Brain microvascular endothelial cell (primary cell): Measurements from ENCODE around the gene FARP1.

Experiments
- DNase-seq: peaks from one replicate; pipeline ENCODE4 v3.0.0-alpha.2; 2020
- H3K27ac ChIP-seq: fragments of 250-450 bp; sonication (Bioruptor Pico); 2 replicates; pipeline ENCODE4 v1.5.1; 2020; ENCODE audit warnings: mild to moderate bottlenecking, moderate library complexity
- H3K27me3 ChIP-seq: fragments of 250-450 bp; sonication (Bioruptor Pico); replicated peaks from 2 replicates; pipeline ENCODE4 v1.5.1; 2020; ENCODE audit warnings: mild to moderate bottlenecking
- H3K36me3 ChIP-seq: fragments of 250-450 bp; sonication (Bioruptor Pico); replicated peaks from 2 replicates; pipeline ENCODE4 v1.5.1; 2020; ENCODE audit warnings: mild to moderate bottlenecking
- H3K4me3 ChIP-seq: 2 replicates; pipeline ENCODE4 v1.5.1; 2011; ENCODE audit warnings: low read depth, mild to moderate bottlenecking, control low read depth, low read length, moderate library complexity
- in situ Hi-C: cut with HindIII; loops from 2 replicates; pipeline ENCODE4 v1.10.0; 2017; ENCODE audit warnings: low sequenced_read_pairs, low pct_ligation_motif_present
- TF ChIP-seq, protein P1 (sequence below): IDR thresholded peaks from 2 replicates; pipeline ENCODE4 v1.5.1; 2011; ENCODE audit warnings: low read depth, mild to moderate bottlenecking, moderate library complexity, low read length, control low read depth, inconsistent platforms; ENCODE audit errors: missing control alignments

The FARP1 gene

DNA sequence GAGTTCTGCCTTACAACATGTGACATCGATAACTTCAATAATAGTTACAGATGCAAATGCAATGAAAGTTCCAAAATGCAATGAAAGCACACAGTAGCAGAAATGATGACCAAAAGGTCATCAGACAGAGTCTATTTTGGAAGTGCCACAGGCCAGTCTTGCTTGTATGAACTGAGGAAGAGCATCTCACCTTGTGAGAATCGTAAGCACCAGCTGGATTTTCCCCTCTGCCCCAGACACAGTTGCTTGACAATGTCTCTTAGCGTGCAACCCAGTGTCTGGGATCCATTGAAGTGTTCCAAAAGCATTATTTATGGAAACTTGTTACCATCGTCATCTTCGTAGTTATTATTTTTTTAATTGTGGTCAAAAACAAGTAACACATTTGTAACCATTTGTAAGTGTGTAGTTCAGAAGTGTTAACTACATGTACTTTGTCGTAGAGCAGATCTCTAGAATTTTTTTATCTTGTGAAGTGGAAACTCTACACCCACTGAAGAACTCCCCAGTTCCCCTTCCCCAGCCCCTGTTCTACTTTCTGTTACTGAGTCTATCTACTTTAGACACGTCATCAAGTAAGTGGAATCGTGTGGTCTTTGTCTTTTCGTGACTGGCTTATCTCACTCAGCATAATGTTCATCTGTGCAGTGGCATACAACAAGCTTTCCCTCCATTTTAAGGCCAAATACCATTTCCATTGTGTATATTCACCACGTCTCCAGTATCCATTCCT, 204.2 kb downstream of the FARP1 start:
- TF ChIP-seq, protein P1, sequence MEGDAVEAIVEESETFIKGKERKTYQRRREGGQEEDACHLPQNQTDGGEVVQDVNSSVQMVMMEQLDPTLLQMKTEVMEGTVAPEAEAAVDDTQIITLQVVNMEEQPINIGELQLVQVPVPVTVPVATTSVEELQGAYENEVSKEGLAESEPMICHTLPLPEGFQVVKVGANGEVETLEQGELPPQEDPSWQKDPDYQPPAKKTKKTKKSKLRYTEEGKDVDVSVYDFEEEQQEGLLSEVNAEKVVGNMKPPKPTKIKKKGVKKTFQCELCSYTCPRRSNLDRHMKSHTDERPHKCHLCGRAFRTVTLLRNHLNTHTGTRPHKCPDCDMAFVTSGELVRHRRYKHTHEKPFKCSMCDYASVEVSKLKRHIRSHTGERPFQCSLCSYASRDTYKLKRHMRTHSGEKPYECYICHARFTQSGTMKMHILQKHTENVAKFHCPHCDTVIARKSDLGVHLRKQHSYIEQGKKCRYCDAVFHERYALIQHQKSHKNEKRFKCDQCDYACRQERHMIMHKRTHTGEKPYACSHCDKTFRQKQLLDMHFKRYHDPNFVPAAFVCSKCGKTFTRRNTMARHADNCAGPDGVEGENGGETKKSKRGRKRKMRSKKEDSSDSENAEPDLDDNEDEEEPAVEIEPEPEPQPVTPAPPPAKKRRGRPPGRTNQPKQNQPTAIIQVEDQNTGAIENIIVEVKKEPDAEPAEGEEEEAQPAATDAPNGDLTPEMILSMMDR: no peak
- Histone ChIP-seq H3K27me3 (no peaks in the 10 kb centered on the region), H3K27ac (no peak overlapping the region), H3K4me3 (no peak overlapping the region), H3K36me3 (peaks cover 2% of the 10 kb centered on the region)
- in situ Hi-C loops: no loop called here
- DNase-seq: no peak

DNA sequence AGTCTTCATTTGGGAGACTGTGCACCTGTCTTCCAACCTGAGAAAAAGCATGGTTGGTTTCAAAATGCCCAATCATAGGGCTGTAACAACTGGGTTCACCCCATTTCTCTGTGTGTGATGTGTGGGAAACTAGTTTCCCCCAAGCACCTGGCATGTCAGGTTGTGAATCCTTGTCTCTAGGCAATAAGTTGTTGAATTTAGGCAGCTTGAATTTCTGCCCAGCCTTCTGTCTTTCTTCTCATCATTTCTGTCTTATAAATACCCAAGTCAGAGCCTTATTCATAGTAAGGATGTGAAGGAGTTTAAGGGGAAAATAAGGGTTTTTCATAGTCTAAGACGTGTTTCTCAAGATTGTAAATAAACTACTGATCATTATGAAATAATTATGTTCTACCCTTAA, 204.9 kb downstream of the FARP1 start:
- Histone ChIP-seq H3K36me3 (peaks cover 2% of the 10 kb centered on the region), H3K4me3 (no peak overlapping the region), H3K27ac (no peak overlapping the region), H3K27me3 (no peaks in the 10 kb centered on the region)
- in situ Hi-C loops: no loop called here
- TF ChIP-seq, protein P1: no peak
- DNase-seq: no peak

DNA sequence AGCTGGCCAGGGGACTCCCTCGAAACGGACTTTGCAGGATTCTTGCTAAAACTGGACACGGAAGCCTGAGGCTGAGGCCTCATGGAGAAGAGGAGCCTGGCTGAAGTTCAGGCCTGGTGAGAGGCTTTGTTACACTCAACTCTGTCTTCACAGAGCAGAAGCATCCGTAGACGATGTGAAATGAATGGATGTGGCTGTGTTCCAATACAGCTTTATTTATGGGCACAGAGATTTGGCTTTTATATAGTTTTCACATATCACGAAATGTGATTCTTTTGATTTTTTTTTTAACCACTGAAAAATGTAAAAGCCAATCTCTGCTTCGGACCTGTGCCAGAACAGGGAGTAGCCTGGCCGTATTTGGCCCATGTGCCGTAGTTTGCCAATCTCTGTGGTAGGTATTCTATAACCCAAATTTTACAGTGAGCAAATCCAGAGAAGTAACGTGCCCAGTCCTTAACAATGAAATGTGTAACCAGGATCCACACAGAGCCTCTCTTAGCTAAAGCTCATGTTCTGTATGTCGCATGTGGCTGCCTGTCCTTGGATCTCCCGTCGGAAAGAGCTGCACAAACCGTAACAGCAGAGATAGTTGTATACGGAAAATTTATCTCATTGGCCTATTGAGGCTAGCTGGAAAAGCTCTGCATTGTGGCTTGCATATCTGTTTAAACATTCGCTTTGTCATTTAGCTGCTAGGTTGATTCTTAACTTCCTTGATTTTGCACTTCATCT, 205.7 kb downstream of the FARP1 start:
- no peak for DNase-seq
- in situ Hi-C loops: no loop called here
- H3K27ac ChIP-seq: no peak overlapping the region
- H3K36me3 ChIP-seq: peaks cover 2% of the 10 kb centered on the region
- TF ChIP-seq, protein P1: no peak
- no peak overlapping the region for H3K4me3 ChIP-seq
- H3K27me3 ChIP-seq: no peaks in the 10 kb centered on the region

DNA sequence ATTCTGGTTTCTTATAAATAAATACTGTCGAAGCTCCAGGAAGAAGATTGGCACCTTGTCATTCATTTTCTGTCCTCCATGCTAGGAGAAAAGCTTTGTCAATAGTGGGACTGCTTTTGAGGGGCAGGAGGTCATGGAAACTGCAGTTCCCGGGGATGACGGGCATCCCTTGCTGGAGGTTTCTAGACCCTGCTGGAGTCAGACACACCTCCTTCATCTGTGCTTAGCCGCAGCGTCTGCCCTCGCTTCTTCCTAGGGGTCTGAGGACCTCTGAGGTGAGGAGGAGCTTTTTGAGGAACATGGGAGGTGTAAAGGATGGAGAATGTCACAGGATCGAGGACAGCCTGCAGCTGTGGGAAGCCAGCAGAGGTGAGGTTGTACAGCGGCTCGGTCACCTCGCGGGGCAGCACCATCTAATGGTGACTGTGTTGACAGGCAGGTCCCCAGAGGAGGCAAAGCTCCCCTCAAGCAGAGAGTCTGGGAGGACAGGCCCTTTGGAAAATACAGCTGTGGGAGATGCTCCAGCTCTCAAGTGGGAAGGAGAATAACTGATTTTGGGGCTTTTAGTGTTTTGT, 206.9 kb downstream of the FARP1 start:
- DNase-seq: no peak
- in situ Hi-C loops: no loop called here
- TF ChIP-seq, protein P1: peak; percentile 46

DNA sequence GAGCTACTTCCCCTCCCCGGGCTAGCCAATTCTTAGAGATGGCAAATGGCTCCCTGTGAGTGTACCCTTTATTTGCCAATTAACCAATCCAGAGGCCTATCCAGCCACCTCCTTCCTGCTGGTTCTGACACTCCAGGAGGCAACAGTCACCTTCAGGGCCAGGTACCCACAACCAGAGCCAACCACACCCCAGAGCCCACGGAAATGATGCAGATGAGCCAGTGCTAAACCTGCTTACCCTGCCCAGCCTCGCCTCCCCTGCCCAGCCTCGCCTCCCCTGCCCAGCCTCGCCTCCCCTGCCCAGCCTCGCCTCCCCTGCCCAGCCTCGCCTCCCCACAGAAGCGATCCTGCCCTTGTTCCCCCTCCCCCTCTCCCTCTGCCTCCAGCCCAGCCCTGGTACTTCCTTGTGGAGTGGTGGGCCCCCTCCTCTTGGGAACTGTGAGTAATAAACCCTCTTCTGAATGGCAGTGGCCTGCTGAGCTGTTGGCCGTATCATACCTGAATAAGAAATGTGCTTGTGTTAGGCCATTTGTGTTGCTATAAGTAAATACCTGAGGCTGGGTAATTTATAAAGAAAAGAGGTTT, 207.9 kb downstream of the FARP1 start:
- DNase-seq: no peak
- TF ChIP-seq, protein P1: no peak
- peaks cover 2% of the 10 kb centered on the region for H3K36me3 ChIP-seq
- H3K4me3 ChIP-seq: no peak overlapping the region
- in situ Hi-C loops: no loop called here
- no peak overlapping the region for H3K27ac ChIP-seq
- no peaks in the 10 kb centered on the region for H3K27me3 ChIP-seq

More for the DNA sequence above, 206.9 kb downstream of the FARP1 start:
- Histone ChIP-seq H3K27me3 (no peaks in the 10 kb centered on the region), H3K36me3 (peaks cover 2% of the 10 kb centered on the region), H3K4me3 (no peak overlapping the region), H3K27ac (no peak overlapping the region)
